Subcutaneous abdominal adipose tissue (tissue), 5 donors: ENCODE measurements around the gene GON4L.
"Not testable (repeated sequence)": the region's sequence is repeated elsewhere in the genome, so short reads cannot be mapped to it uniquely, and the experiment has no call there.

Experiments
- H3K27ac ChIP-seq: one replicate; pipeline ENCODE4 v1.7.0; 2013; ENCODE audit warnings: low read depth, mild to moderate bottlenecking, inconsistent platforms, low read length, moderate library complexity
- H3K27me3 ChIP-seq, 5 donors: one replicate each; pipeline ENCODE4 v1.7.0; 2013; ENCODE audit warnings: low read length in 5 of 5, inconsistent platforms in 1 of 5; ENCODE audit not compliant: control insufficient read depth in 5 of 5, insufficient read depth in 4 of 5
- H3K36me3 ChIP-seq, 5 donors: one replicate each; pipeline ENCODE4 v1.7.0; 2013; ENCODE audit warnings: low read length in 5 of 5; ENCODE audit not compliant: control insufficient read depth in 5 of 5, insufficient read depth in 5 of 5
- H3K4me1 ChIP-seq, 5 donors: one replicate each; pipeline ENCODE4 v1.7.0; 2013; ENCODE audit warnings: low read length in 5 of 5, mild to moderate bottlenecking in 3 of 5, moderate library complexity in 1 of 5; ENCODE audit not compliant: control insufficient read depth in 5 of 5, insufficient read depth in 5 of 5
- H3K4me3 ChIP-seq, 5 donors: one replicate each; pipeline ENCODE4 v1.7.0; 2013; ENCODE audit warnings: low read length in 5 of 5, low read depth in 1 of 5
- H3K9ac ChIP-seq, 5 donors: one replicate each; pipeline ENCODE4 v1.7.0; 2013; ENCODE audit warnings: low read length in 5 of 5, mild to moderate bottlenecking in 4 of 5, moderate library complexity in 3 of 5
- H3K9me3 ChIP-seq, 5 donors: one replicate each; pipeline ENCODE4 v1.7.0; 2013; ENCODE audit warnings: low read length in 5 of 5; ENCODE audit not compliant: control insufficient read depth in 5 of 5
- donor health status: healthy.
- donor health status: healthy.
- donor health status: healthy.
- donor health status: healthy.
- donor health status: healthy.

The GON4L gene

DNA sequence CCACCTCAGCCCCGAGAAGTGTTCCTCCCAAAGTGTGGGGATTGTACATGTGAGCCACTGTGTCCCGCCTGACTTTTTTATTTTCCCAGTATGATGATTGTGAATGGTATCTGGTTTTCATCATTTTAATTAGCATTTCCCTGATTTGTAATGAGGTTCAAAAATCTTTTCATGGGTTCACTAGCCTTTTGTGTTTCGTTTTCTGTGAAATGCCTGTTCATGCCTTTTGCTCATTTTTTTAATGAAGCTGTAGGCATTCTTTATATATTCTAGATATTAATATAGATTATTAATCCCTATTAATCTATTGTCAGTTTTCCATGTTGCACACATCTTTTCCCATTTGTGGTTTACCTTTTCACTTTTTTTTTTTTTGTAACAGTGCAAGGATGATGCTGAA lies 147.6 kb downstream of the GON4L start:
- Histone ChIP-seq H3K9ac (no peak overlapping the region), H3K4me3 (no peak overlapping the region), H3K9me3 (no peaks in the 10 kb centered on the region), H3K27me3 (no peaks in the 10 kb centered on the region), H3K27ac (no peak overlapping the region), H3K4me1 (no peaks in the 10 kb centered on the region), H3K36me3 (peaks cover 0 to 10% (median 4%) of the 10 kb centered on the region in 5 donors)

DNA sequence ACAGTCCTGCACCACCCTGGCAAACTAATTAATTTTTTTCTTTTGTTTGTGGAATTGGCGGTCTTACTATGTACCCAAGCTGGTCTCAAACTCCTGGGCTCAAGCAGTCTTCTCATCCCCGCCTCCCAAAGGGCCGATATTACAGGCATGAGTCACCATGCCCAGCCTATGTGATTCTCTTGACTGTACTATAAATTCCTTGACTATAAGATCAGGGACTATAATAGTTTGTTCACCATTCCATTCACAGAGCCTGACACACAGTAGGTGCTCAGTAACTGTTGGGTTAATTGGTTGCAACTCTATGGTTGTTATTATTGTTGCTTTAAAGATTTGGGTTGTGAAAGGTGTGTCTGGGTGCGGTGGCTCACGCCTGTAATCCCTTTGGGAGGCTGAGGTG lies 150.9 kb downstream of the GON4L start:
- no peaks in the 10 kb centered on the region for H3K36me3 ChIP-seq
- H3K4me1 ChIP-seq = no peaks in the 10 kb centered on the region
- H3K27ac ChIP-seq = no peak overlapping the region
- no peak overlapping the region for H3K4me3 ChIP-seq
- no peak overlapping the region for H3K9ac ChIP-seq
- no peaks in the 10 kb centered on the region for H3K9me3 ChIP-seq
- H3K27me3 ChIP-seq = no peaks in the 10 kb centered on the region

DNA sequence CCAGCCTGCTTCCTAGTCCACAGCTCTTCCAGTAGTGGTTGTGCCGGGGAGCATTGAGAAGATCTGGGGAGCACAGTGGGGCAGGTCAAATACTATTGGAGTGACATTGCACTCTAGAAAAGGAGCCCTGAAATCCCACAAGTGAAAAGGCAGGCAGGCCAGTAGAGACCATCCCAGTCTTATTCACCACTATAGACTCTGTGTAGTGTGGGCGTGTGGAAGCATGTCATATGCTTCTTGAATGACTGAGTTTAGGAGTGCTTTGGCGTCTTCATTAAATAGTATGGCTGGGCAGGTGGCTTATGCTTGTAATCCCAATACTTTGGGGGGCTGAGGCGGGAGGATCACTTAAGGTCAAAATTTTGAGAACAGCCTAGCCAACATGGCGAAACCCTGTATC lies 152.6 kb downstream of the GON4L start:
- not testable (repeated sequence) for H3K27me3 ChIP-seq, H3K4me3 ChIP-seq, H3K9me3 ChIP-seq, H3K36me3 ChIP-seq, H3K27ac ChIP-seq, H3K4me1 ChIP-seq, H3K9ac ChIP-seq

DNA sequence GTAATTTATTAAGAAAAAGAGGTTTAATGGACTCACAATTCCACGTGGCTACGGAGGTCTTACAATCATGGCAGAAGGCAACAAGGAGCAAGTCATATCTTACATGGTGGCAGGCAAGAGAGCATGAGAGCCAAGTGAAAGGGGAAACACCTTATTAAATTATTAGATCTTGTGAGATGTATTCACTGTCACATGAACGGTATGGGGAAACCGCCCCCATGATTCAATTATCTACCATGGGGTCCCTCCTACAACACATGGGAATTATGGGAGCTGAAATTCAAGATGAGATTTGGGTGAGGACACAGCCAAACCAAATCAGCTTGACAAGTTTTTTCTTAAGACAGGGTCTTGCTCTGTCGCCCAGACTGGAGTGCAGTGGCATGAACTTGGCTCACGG lies 153.8 kb downstream of the GON4L start:
- no peak overlapping the region for H3K27ac ChIP-seq
- no peak overlapping the region for H3K9ac ChIP-seq
- no peaks in the 10 kb centered on the region for H3K27me3 ChIP-seq
- no peaks in the 10 kb centered on the region for H3K9me3 ChIP-seq
- no peaks in the 10 kb centered on the region for H3K4me1 ChIP-seq
- H3K4me3 ChIP-seq = no peak overlapping the region
- no peaks in the 10 kb centered on the region for H3K36me3 ChIP-seq

DNA sequence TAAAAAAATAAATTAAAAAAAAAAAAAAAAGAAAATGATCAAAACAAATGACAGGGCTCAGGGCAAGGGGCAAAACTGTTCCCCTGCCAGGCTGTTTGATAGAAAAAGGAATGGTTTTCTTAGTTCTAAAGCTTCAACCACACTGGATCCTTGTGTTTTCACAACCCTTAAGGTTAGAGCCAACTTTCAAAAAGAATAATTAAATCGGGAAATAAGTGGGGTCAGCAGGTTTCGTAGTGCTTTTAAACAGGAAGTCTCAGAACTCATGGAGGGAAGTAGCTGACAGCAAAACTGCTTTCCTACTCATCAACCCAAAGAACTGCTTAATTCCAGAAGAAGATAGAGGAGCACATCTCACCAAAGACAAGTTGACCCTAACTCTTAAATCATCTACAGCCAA lies 155.3 kb downstream of the GON4L start:
- H3K27ac ChIP-seq, H3K9ac ChIP-seq, H3K36me3 ChIP-seq, H3K4me3 ChIP-seq, H3K9me3 ChIP-seq, H3K4me1 ChIP-seq, H3K27me3 ChIP-seq: not testable (repeated sequence)
